Parietal lobe (tissue), 1 donor: Measurements from ENCODE around the gene SLC16A3. TPM values are rescaled to one million over a fixed set of nuclear protein-coding genes. Genes with fewer than 3 reads are reported as not detected.

Experiments
- total RNA-seq: library from RNA; depleted of rRNA; stranded (reverse); fragments of >200 nt; gene quantifications from one replicate; pipeline ENCODE4 v1.2.3, GENCODE V29; 2014

Gene SLC16A3
- total RNA-seq, result 2.8 TPM

GRCh38 chr17:82228842-82229697 is at the start of gene SLC16A3:
SLC16A3 (plus strand) TSS chr17:82229042; CDS start chr17:82236009, 6,967 bp downstream.

GRCh38 chr17:82212331-82213250 is 16.3 kb upstream of the SLC16A3 start, which contains the start of gene CCDC57:
CCDC57 (minus strand) TSS chr17:82212842; CDS start chr17:82201944, 10,898 bp downstream.

GRCh38 chr17:82273327-82274133 is 44.7 kb downstream of the SLC16A3 start, which contains the start of gene CSNK1D:
CSNK1D (minus strand) TSS chr17:82273700; CDS start chr17:82273381, 319 bp downstream.

Other genes starting within 250 kb of the SLC16A3 start
- 28.5 TPM for gene CENPX, start 206.2 kb upstream of the SLC16A3 start, total RNA-seq
- gene LRRC45, start 205.7 kb upstream of the SLC16A3 start, total RNA-seq, result 24.7 TPM
- gene RAC3, start 197.4 kb upstream of the SLC16A3 start, total RNA-seq, result 80.4 TPM
- 16.3 TPM for gene DCXR, start 191.3 kb upstream of the SLC16A3 start, total RNA-seq
- 27.2 TPM for gene RFNG, start 177.2 kb upstream of the SLC16A3 start, total RNA-seq
- 78.9 TPM for gene GPS1, start 177.1 kb upstream of the SLC16A3 start, total RNA-seq
- gene DUS1L, start 163.2 kb upstream of the SLC16A3 start, total RNA-seq, result 34.4 TPM
- 128 TPM for gene FASN, start 130.8 kb upstream of the SLC16A3 start, total RNA-seq
- 72.0 TPM for gene CCDC57, start 16.2 kb upstream of the SLC16A3 start, total RNA-seq
- gene CSNK1D, start 44.7 kb downstream of the SLC16A3 start, total RNA-seq, result 42.3 TPM
- gene CD7, start 88.6 kb downstream of the SLC16A3 start, total RNA-seq, result not detected
- gene SECTM1, start 104.7 kb downstream of the SLC16A3 start, total RNA-seq, result not detected
- gene TEX19, start 130.2 kb downstream of the SLC16A3 start, total RNA-seq, result not detected
- gene UTS2R, start 142.7 kb downstream of the SLC16A3 start, total RNA-seq, result not detected
- 31.9 TPM for gene HEXD, start 189.3 kb downstream of the SLC16A3 start, total RNA-seq
- gene OGFOD3, start 189.5 kb downstream of the SLC16A3 start, total RNA-seq, result 16.6 TPM
- gene CYBC1, start 221.7 kb downstream of the SLC16A3 start, total RNA-seq, result 35.4 TPM
- gene NARF, start 229.7 kb downstream of the SLC16A3 start, total RNA-seq, result 78.6 TPM